HG02642 (cell line): ENCODE measurements around the gene ACVR1.
"Not testable (repeated sequence)": the region's sequence is repeated elsewhere in the genome, so short reads cannot be mapped to it uniquely, and the experiment has no call there.

ENCODE experiments used
- ATAC-seq: cut with Tn5 transposase; IDR thresholded peaks from one replicate; pipeline ENCODE4 v1.9.1; 2021; ENCODE audit warnings: mild to moderate bottlenecking; ENCODE audit not compliant: unreplicated experiment, poor library complexity

The ACVR1 gene

GRCh38 chr2:157895531-157895930 lies 19.4 kb upstream of the ACVR1 start:
- ATAC-seq: no peak

- ATAC-seq: no peak
Observed at GRCh38 chr2:157894694-157895435, 18.7 kb upstream of the ACVR1 start.

GRCh38 chr2:157893611-157894010 lies 17.5 kb upstream of the ACVR1 start:
- ATAC-seq: no peak

- no peak for ATAC-seq
Observed at GRCh38 chr2:157891643-157892041, 15.5 kb upstream of the ACVR1 start.

GRCh38 chr2:157890969-157891642 lies 15.0 kb upstream of the ACVR1 start:
- ATAC-seq: no peak

GRCh38 chr2:157887946-157888345 lies 11.8 kb upstream of the ACVR1 start:
- ATAC-seq: no peak

GRCh38 chr2:157884533-157884932 lies 8.4 kb upstream of the ACVR1 start:
- ATAC-seq: not testable (repeated sequence)

GRCh38 chr2:157880927-157881326 lies 4.8 kb upstream of the ACVR1 start:
- no peak for ATAC-seq

GRCh38 chr2:157877761-157878400 lies 1.8 kb upstream of the ACVR1 start:
- ATAC-seq: no peak

- no peak for ATAC-seq
Observed at GRCh38 chr2:157876786-157877138, 632 bp upstream of the ACVR1 start.

- peak; percentile 48 for ATAC-seq
Observed at GRCh38 chr2:157875641-157876065, 477 bp downstream of the ACVR1 start.

- ATAC-seq: no peak
Observed at GRCh38 chr2:157874997-157875640, 1.0 kb downstream of the ACVR1 start.

- ATAC-seq: no peak
Observed at GRCh38 chr2:157874348-157874747, 1.8 kb downstream of the ACVR1 start.

GRCh38 chr2:157872791-157873190 lies 3.3 kb downstream of the ACVR1 start:
- ATAC-seq: no peak

GRCh38 chr2:157871415-157871814 lies 4.7 kb downstream of the ACVR1 start:
- no peak for ATAC-seq

GRCh38 chr2:157868993-157869392 lies 7.1 kb downstream of the ACVR1 start:
- ATAC-seq: no peak

GRCh38 chr2:157867703-157868102 lies 8.4 kb downstream of the ACVR1 start:
- ATAC-seq: no peak

GRCh38 chr2:157866666-157867642 lies 9.2 kb downstream of the ACVR1 start:
- ATAC-seq: no peak

GRCh38 chr2:157866202-157866601 lies 9.9 kb downstream of the ACVR1 start:
- no peak for ATAC-seq
